Ovary (tissue), 3 donors: Measurements from ENCODE around the gene CKM.

ENCODE experiments used
- EP300 ChIP-seq: sonication (generic); formaldehyde crosslinking; IDR thresholded peaks from one replicate; pipeline ENCODE4 v1.6.1; 2017; ENCODE audit warnings: antibody characterized with exemption
- POLR2A ChIP-seq: fragments of 450-650 bp; IDR thresholded peaks from one replicate; pipeline ENCODE4 v1.6.1; 2017; ENCODE audit warnings: antibody characterized with exemption, mild to moderate bottlenecking, moderate library complexity
- TF ChIP-seq, protein P1 (sequence below), 3 donors: fragments of 450-650 bp in 2 of 3; fragments of 200-600 bp in 1 of 3; IDR thresholded peaks; one replicate each; pipeline versions ENCODE4 v1.5.1 to v1.8.0; 2016 to 2022; ENCODE audit warnings: antibody characterized with exemption in 3 of 3, mild to moderate bottlenecking in 1 of 3
- donor health status: DM: no; HTN: no; CAD: no.

GRCh38 chr19:45324349-45324907 is 1.8 kb upstream of the CKM start:
- TF ChIP-seq, protein P1, sequence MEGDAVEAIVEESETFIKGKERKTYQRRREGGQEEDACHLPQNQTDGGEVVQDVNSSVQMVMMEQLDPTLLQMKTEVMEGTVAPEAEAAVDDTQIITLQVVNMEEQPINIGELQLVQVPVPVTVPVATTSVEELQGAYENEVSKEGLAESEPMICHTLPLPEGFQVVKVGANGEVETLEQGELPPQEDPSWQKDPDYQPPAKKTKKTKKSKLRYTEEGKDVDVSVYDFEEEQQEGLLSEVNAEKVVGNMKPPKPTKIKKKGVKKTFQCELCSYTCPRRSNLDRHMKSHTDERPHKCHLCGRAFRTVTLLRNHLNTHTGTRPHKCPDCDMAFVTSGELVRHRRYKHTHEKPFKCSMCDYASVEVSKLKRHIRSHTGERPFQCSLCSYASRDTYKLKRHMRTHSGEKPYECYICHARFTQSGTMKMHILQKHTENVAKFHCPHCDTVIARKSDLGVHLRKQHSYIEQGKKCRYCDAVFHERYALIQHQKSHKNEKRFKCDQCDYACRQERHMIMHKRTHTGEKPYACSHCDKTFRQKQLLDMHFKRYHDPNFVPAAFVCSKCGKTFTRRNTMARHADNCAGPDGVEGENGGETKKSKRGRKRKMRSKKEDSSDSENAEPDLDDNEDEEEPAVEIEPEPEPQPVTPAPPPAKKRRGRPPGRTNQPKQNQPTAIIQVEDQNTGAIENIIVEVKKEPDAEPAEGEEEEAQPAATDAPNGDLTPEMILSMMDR (IDR thresholded peaks at IDR 0.05): no peak
- TF ChIP-seq POLR2A (no peak), EP300 (no peak)
